DMS79 (cell line): ENCODE data around the gene SIRT4.

Experiments used
- DNase-seq: peaks from one replicate; lab custom pipeline; 2025; lab: John Stamatoyannopoulos, UW

Gene SIRT4

DNA sequence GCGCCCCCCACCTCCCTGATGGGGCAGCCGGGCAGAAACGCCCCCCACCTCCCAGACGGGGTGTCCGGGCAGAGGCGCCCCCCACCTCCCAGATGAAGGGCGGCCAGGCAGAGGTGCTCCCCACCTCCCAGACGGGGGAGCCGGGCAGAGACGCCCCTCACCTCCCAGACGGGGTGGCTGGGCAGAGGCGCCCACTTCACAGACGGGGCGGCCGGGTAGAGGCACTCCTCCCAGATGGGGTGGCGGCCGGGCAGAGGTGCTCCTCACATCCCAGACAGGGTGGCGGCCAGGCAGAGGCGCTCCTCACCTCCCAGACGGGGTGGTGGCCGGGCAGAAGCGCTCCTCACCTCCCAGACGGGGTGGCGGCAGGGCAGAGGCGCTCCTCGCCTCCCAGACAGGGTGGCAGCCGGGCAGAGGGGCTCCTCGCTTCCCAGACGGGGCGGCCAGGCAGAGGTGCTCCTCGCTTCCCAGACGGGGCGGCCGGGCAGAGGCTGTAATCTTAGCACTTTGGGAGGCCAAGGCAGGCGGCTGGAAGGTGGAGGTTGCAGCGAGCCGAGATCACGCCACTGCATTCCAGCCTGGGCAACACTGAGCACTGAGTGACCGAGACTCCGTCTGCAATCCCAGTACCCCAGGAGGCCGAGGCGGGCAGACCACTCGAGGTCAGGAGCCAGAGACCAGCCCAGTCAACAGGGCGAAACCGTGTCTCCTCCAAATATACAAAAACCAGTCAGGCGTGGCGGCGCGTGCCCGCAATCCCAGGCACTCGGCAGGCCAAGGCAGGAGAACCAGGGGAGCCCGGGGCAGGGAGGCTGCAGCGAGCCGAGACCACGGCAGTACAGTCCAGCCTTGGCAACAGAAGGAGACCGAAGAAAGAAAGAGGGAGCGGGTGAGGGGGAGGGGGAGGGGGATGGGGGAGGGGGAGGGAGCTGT lies 23.7 kb upstream of the SIRT4 start:
- DNase-seq, result no peak

DNA sequence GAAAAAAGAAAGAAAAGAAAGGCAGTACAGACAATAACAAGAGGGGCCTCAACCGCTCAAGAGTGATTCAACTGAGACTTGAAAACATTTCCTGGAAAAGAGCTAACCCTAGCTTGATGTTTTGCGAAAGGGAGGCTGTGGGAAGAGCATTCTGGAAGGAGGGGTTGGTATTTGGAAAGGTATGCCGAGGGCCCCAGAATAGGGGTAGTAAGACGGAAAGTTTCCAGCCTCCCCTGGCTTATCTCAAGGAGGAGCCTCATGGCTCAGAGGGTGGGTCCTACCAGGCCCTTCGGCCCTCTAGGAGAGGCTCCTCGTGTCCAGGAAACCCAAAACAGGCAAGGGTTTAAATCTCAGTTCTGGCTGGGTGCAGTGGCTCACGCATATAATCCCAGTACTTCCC lies 18.8 kb upstream of the SIRT4 start:
- no peak for DNase-seq

DNA sequence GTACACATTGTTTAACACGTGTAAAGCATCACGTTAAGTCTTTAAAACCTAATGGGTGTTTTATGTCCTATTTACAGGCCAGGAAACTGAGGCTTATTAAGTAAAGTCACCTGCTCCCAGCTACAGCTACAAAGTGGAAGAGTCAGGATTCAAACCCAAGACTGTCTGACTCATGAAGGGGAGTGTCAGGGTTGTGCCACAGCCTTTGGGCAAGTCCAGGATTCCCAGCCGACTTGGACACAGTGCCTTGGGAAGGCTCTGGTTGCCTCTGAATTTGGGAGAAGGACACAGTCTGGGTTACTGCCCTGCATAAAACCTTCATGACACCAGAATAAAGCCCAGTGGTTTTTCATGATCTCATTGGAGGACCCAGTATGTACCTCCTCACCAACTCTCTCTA lies 17.7 kb upstream of the SIRT4 start:
- DNase-seq, result no peak

DNA sequence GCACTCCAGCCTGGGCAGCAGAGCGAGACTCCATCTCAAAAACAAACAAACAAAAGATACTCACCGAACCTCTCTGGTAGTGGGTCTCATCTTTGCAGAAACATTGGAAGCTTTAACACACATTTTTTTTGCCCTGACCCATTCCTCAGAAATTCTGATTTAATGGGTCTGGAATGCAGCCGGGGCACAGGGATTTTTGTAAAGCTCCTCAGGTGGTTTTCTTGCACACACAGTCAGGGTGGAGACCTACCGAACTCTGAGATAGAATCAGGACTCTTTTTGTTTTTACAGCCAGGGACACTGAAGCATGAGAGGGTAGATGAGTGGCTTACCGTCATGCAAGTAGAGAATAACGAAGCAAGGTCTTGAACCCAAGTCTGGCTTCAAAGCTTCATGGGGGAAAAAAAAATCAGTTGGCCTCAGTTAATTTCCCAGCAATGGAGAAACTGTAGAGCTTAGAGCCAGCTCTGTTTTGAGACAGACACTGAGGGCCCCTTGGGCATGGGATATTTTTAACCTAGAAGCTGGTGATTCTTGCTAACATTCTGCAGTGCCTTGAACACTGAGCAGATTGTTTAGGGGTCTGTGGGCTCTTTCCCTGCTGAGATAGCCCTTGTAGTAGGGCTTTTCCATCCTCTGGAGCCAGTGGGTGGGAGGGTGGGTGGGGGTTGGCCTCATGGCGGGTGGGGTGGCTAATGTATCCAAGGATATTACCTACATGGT lies 15.2 kb upstream of the SIRT4 start:
- DNase-seq, result no peak

DNA sequence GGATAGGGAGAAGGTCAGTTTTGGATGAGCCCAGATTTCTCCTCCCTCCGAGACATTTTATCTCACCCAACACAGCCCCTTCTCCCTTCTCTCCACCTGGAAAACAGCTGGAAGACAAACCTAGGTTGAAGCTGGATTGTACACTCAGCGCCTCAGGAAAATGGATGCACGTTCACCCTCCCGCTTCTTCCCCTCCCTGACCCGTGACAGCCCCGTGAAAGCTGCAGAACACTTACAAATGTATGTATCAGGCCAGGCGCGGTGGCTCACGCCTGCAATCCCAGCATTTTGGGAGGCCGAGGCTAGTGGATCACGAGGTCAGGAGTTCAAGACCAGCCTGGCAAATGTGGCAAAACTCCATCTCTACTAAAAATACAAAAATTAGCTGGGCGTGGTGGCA lies 14.6 kb upstream of the SIRT4 start:
- DNase-seq, result no peak

DNA sequence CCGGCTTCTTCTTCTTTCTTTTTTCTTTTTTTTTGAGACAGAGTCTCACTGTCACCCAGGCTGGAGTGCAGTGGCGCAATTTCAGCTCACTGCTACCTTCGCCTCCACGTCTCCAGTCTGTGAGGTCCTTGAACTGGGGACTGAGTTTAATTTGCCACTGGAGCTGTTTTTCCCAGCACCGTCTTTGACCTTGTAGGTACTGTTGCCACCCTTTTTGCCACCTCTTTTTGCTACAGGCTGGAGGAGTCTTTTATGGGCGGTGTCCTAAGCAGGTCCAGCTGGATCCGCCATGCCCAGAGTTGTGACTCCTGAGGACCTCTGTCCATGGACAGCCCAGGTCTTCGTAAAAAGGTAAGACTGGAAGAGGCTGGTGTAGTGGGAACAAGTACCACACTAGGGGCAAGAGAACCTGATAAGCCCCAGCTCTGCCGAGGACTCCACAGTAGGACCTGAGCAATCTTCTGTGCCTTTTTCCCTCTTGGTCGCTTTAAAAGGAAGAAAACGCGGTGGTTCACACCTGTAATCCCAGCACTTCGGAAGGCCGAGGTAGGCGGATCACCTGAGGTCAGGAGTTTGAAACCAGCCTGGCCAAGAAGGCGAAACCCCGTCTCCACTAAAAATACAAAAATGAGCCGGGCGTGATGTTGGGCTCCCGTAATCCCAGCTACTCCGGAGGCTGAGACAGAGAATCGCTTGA lies 11.4 kb upstream of the SIRT4 start:
- no peak for DNase-seq

DNA sequence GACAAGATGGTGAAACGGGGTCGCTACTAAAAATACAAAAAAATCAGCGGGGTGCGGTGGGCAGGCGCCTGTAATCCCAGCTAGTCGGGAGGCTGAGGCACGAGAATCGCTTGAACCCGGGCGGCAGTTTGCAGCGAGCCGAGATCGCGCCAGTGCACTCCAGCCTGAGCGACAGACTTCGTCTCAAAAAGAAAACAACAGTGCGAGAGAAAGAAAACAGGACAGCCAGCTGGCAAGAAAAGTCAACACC lies 9.8 kb upstream of the SIRT4 start:
- DNase-seq, result no peak

DNA sequence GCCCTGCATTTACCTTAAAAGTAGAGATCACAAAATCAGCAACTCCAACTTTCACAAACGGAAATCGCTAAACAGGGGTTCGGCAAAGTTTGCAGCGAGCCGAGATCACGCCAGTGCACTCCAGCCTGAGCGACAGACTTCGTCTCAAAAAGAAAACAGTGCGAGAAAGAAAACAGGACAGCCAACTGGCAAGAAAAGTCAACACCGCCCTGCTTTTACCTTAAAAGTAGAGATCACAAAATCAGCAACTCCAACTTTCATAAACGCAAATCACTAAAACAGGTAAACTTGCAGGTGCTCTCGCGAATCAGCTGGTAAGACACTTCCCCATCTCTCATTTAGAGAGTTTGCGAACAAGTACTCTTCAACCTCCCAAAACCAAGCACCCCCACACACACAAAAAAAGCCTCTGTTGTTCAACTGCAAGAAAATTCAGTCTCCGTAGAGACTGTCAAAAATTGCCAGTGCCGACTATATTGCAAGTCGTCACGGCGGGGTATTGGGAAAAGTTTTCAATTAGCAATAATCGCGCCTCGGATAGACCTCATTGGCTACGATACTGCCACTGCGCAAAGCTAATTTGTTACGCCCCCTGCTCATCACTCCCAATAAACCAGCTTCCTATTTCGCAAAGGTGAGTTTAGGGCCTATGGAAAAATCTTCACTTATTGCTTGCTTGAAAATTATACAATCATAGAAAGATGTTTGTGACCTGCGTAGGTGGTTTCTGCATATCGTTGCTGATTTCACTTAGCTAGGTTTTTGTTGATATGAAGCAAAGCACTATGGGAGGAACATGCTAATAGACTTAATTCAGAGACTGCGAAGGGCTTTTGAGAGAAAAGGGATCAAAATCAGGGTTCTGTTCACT lies 9.2 kb upstream of the SIRT4 start, which contains the start of gene RNU4-1:
RNU4-1 (minus strand) TSS at position 577 of the 871 bp plus-strand sequence.
- DNase-seq, result peak; percentile 93

DNA sequence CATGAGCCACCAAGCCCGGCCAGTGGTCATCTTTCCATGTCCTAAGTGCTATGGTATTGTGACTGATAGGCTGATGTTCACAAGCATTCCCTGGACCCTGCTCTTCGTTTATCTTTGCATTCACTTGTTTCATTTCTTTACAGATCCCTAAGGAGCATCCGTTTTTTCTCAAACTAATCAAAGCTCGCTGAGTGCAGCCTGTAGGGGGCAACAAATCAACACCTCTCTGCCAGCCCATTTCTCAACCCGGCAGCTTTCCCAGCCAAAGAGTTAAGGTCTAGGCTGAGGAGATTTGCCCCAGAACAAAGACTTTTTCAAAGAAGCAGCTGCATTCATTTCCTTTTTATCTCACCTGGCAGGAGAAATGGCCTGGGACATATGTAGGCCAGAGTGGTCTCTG lies 12.1 kb downstream of the SIRT4 start:
- no peak for DNase-seq

DNA sequence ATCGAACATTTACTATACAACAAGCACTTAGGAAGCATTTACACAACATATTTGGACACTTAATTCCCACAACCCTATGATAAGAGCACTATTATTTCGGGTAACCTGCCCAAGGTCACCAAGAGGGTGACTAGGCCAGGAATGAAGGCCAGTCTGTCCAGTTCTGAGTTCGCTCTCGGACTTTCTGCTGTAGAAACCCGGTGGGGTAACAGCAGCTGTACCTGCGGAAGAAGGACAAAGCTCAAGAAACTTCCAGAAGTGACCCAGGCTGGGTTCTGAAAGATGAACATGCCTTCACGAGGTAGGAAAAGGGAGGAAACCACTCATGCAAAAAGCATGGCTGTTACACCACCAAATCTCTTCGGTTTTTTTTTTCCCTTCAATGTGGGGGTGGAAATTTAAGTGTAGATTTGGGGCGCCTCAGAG lies 14.7 kb downstream of the SIRT4 start:
- DNase-seq, result no peak

DNA sequence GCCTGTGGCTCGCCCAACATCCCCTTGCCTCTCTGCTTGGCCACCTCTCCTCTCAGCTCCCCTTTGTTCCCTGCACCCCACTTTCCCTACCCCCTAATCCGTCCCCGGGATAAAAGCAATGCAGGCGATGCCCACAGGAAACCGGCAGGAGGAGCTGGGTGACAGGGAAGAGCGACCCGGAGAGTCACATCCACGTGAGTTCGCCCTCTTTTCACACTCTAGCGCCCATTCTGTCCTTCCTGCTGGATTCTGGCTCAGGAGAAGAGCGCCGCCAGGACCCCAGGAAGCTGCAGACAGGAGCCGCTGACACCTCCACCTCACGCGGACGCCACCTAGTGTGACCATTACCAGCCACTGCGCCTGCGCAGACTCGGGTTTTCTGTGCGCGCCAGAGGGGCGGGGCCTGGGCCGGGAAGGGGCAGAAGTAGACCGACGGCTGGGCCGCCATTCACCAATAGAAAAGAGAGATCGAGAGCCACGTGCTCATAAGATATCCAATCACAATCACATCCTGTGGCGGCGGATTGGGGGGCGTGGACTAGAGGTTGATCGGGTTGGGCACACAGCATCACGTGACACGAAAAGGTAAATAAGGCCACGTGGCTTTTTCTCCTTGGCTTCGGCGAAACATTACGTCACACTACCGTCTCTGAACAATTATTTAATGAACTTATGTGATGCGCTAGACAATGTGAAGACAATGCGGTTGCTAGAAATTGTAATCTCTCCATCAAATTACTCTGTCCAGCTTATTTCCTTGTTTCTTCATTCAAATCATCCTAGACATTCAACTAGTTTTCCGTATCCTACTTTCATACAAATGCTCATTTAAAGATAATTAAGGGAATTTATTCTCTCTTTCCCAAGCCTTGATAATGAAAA lies 15.3 kb downstream of the SIRT4 start:
- peak; percentile 99 for DNase-seq

DNA sequence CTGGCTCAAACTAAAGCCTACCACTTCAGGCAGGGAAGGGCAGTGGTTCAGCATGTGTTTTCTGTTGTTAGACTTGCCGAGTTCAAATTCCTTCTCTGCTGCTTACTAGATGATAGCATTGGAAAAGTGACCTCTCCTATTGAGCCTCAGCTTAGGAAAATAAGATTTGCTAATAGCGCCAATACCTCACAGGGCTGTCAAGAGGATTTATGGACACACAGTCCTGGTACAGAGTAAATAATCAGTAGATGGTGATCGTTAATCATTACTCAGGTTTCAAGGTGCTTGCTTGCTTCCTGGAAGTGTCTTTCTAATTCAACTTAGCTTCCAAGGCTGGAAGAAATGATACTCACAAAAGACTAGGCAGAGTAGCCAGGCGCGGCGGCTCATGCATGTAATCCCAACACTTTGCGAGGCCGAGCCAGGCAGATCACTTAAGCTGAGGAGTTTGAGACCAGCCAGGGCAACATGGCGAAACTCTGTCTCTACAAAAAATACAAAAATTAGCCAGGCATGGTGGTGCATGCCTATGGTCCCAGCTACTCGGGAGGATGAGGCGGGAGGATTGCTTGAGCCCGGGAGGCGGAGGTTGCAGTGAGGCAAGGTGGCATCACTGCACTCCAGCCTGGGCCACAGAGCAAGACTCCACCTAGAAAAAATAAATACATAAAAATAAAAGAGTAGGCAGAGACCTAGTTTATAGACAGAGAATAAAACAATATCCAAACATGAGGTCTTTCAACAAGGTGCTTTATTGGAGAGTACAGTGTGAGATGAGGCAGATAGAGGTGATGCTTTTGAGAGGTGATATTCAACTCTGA lies 19.5 kb downstream of the SIRT4 start:
- no peak for DNase-seq

DNA sequence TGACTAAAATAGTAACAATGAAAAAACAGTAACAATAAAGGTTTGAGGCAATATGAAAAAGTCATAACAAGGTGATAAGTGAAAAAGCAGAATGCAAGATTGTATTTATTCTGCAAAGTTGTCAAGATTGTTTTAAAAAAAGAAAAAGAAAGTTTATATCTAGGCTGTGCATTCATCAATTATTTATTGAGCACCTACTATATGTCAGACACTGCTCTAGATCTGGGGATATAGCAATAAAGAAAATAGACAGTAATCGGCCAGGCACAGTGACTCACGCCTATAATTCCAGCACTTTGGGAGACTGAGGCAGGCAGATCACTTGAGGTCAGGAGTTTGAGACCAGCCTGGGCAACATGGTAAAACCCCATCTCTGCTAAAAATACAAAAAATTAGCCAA lies 21.7 kb downstream of the SIRT4 start:
- DNase-seq, result no peak

DNA sequence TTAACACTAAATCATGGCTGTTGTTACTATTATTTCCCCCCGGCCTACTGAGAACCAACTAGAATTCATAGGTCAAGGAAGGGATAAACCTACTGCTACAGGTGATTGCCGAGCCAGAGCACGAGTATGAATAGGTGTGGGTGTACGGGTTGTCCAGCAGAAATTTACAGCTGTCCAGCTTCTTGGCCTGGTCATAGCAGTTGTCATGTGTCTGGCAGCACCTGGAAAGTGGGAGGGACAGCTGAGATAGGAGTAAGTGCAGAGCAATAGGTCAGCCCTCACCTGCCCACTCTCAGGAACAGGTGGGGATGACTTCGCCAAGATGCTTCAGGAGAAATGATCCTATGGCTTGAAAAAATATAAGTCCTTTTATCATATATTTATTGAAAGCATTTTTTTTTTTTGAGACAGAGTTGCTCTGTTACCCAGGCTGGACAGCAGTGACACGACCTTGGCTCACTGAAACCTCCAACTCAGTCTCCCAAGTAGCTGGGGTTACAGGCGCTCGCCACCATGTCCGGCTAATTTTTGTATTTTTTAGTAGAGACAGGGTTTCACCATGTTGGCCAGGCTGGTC lies 22.8 kb downstream of the SIRT4 start:
- DNase-seq, result no peak

DNA sequence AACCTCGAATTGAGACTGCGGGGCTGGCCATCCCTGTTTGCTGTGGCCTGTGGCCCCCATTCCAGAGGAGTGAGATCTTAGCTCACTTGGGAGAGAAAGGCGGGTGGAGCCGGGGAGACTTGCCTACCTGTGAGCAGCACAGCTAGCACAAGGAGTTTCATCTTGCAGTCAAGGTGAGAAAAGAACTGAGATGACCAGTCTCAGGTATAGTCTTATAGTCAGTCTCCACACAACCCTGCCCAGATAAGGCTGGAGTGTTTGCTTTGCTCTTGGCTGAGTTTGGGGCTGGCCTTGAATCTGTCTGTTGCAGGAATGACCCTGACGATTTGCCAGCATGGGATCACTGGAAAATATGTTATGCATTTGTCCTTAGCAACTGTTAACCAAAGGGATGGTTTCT lies 25.5 kb downstream of the SIRT4 start, which contains the start of gene PLA2G1B:
PLA2G1B (minus strand) TSS at position 187 of the 400 bp plus-strand sequence; CDS start at position 161, 26 bp downstream.
- no peak for DNase-seq

DNA sequence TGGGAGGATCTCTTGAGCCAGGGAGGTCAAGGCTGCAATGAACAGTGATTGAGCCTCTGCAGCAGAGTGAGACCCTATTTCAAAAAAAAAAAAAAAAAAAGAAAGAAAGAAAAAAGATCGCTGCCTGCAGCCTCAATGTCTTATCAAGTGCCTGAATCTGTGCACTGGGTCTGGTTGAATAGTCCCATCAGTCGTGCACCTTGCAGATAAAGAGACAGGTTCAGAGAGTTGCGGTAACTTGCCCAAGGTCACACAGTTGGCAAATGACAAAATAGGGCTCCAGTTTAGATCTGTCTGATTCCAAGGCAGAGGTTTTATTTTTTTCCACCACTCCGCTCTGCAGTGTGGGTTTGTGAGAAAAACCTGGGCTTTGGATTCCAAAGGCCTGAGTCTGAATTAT lies 26.1 kb downstream of the SIRT4 start:
- no peak for DNase-seq

DNA sequence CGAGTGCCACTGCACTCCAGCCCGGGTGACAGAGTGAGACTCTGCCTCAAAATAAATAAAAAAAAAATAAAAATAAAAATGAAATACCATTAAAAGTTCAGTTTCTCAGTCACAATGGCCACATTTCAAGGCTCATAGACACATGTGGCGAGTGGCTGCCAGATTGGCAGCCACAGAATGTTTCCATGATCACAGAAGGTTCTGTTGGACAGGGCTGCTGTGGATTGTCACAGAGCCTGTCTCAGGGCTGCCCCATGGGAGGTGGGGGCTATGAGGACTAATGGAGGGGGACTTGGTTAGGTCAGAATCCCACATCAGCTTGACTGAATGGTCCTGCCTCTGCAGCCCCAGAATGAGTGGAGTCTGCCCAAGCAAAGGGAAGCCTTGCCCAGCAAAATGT lies 29.3 kb downstream of the SIRT4 start:
- DNase-seq, result no peak

DNA sequence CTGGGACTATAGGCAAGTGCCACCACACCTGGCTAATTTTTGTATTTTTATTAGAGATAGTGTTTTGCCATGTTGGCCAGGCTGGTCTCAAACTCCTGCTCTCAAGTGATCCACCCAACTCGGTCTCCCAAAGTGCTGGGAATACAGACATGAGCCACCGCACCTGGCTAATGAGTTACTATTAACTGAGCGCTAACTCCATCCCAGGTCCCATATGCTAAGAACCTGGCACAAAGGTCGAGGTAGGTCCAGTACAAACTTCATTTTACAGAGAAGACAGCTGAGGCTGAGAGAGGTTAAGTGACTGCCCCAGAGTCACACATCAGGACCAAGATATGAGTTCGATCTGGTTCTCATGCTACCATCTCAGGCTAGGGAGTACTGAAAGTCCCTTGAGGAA lies 29.9 kb downstream of the SIRT4 start:
- no peak for DNase-seq

DNA sequence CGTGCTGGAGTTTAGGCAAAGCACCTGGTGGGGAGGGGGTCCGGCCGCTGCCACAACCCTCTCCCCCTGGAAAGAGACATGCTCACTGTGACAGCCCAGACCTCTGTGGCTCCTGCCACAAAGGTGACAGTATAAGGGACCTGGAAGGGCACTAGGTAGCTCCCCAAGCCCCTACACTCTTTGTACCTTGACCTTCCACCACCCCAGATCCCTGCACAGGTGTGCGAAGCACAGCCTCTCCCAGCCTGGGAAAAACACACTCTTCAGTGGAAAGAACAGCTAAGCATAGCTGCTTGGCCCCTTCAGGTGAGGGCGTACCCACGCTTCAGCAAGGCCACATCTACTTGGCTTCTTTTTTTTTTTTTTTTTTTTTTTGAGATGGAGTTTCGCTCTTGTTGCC lies 30.4 kb downstream of the SIRT4 start:
- no peak for DNase-seq

DNA sequence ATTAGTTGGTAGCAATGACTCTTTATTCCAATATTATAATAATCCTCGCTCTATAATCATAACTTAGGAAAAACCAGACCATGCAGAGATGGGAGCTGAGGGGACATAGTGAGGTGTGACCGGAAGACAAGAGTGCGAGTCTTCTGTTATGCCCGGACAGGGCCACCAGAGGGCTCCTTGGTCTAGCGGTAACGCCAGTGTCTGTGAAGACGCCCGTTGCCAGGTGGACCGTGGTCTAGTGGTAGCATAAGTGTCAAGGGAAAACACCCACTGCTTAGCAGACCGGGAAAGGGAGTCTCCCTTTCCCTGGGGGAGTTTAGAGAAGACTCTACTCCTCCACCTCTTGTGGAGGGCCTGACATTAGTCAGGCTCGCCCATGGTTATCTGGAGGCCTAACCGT lies 33.3 kb downstream of the SIRT4 start:
- peak; percentile 13 for DNase-seq
